ENCODE data around the gene ORC5.
"Not testable (repeated sequence)": the region's sequence is repeated elsewhere in the genome, so short reads cannot be mapped to it uniquely, and the experiment has no call there.

The ORC5 gene

DNA sequence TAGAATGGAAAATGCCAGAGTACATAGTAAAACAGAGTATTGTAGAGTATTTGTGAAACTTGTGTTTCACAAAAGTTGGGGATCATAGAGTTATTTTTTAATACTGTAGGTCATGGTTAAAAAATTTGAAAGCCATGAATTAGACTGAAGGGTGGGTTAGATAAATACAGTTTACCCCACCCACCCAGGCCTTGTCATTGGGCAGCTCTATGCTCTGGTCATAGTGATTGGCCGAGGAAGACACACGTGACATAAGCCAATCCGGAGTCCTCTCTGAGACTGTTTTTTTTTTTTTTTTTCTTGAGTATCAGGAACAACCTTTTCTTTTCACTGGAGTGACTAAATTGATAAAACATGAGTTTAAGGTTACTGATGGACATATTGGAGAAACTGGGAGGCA is 33.3 kb upstream of the ORC5 start:
- TF ChIP-seq, protein P1, sequence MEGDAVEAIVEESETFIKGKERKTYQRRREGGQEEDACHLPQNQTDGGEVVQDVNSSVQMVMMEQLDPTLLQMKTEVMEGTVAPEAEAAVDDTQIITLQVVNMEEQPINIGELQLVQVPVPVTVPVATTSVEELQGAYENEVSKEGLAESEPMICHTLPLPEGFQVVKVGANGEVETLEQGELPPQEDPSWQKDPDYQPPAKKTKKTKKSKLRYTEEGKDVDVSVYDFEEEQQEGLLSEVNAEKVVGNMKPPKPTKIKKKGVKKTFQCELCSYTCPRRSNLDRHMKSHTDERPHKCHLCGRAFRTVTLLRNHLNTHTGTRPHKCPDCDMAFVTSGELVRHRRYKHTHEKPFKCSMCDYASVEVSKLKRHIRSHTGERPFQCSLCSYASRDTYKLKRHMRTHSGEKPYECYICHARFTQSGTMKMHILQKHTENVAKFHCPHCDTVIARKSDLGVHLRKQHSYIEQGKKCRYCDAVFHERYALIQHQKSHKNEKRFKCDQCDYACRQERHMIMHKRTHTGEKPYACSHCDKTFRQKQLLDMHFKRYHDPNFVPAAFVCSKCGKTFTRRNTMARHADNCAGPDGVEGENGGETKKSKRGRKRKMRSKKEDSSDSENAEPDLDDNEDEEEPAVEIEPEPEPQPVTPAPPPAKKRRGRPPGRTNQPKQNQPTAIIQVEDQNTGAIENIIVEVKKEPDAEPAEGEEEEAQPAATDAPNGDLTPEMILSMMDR (conservative IDR thresholded peaks at IDR 0.05), result no peak
- no peak overlapping the region for H3K27ac ChIP-seq

DNA sequence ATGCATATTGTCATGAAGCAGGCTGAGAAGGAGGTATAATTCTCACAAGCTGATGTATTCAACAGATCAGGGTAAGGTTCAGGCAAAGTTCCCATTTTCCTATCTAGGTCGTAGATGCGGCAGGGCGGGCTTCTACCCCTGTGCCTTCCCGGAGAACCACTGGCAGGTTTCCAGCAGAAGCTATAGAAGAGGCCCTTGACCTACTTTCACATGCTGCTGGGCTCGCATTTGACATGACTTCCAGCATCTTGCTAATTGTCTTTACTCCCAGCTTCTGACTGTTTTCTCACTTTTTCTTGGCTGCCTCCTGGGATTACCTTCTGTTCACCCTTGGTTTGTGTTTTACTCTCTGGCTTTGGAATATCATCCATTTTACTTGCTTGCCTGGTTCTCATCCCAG is 32.6 kb upstream of the ORC5 start:
- H3K27ac ChIP-seq, result no peak overlapping the region
- TF ChIP-seq, protein P1 (conservative IDR thresholded peaks at IDR 0.05), result no peak

DNA sequence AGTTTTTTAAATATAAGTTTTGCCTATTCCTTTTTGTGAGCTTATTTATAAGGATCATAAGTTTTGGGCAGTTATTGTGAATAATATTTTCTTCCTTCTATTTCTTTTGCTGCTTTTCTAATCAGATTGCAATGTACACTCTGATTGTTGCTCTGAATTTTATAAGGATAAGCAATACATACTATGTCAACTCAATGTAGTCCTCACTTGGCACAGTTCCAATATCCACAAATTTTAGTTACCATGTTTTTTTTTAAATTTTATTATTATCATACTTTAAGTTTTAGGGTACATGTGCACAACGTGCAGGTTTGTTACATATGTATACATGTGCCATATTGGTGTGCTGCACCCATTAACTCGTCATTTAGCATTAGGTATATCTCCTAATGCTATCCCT is 27.2 kb upstream of the ORC5 start:
- not testable (repeated sequence) for H3K27ac ChIP-seq

DNA sequence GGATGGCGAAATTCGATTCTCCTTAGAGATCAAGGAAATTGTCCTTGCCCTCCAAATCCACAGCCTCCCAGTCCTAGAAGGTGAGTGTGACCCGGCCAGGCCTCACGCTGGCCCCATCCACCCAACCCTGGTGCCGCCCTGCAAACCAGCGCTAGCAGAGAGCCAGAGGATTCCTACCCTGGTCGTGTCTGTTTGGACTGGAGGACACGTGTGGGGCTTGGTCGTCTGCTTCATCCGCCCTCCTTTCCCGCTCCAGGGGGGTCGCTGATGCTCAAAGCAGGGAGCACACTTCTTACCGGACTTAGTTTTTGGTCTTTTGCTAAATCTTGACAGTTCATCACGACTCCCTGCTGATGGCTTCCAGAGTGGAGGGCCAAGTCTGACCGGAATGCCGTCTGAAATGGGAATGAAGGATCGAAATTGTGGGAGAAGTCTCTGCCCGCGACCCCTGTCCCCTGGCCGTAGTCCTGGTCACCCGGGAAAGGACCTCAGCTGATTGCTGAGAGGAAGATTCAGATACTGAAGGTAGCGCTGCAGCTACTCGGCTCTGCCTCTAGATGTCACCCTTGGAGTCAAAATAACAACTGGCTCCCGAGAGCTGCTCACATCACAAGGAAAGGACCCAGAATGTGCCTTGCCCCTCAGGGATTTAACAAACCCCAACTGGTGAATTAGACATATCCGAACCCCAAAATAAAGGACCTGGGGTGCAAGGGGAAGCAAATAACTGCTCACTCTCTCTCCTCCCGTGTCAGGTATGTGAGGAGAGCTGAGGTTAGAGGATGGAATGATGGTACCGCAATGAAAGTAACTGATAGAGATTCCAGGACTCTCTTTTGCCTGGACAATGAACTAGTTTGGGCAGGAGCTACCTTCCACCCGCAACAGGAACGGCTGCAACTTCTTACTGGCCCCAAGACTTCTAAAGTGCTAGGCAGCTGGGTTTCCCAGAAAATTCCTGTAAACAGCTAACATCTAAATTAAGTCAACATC is 23.5 kb upstream of the ORC5 start:
- H3K27ac ChIP-seq, result no peak overlapping the region
- TF ChIP-seq, protein P1 (conservative IDR thresholded peaks at IDR 0.05), result peak; percentile 93

DNA sequence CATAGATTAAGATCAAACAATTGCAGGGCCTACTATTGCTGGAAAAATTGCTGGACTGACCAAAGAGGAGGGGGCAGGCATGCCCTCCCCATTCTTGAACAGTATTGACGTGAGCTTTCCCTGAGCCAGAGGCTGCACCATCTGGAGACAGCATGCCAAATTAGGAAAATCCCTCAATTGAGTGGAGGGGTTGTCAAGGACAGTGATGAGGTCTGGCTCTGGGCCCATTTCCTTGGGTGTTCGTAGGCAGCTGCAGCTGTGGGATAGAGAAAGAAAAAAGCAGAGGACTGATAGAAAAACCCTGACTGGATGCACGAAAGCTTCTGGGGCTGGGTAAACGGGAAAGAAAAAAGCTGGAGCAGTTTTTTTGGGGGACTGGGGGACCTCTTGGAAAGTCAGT is 22.8 kb upstream of the ORC5 start:
- no peak overlapping the region for H3K27ac ChIP-seq
- TF ChIP-seq, protein P1 (conservative IDR thresholded peaks at IDR 0.05), result no peak

DNA sequence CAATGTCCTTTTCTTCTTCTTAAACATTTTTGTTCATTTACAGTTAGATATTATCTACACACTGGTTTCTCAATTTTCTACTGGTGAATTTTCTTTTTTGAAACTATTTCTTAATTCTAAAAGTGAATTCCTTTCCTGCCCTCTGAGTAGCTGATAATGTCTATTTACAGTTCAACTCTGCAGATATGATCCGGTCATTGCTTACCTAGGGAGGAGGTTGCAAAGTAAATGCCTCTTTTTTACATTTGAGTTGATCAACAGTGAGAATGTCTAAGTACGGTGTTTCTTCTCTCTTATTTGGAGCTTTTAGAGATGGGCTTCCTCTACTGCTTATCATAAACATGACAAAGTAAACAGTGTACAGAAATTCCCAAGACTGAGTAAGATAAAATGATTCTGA is 20.6 kb upstream of the ORC5 start:
- TF ChIP-seq, protein P1 (conservative IDR thresholded peaks at IDR 0.05), result no peak

DNA sequence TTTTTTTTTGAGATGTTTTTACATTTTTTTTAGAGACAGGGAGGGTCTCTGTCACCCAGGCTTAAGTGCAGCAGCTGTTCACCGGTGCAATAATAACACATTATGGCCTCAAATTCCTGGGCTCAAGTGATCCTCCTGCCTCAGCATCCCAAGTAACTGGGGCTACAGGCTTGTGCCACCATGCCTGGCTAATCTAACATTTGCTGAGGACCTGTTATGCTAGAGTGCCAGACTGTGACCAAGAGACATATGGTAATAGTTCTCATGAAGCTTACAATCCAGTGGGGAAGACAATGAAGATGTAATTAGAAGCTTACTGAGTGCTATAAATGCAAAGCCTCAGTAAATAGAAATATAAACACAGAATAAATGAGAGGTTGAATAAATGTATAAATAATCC is 17.6 kb upstream of the ORC5 start:
- TF ChIP-seq, protein P1 (conservative IDR thresholded peaks at IDR 0.05), result no peak
- H3K27ac ChIP-seq, result no peak overlapping the region

More for the DNA sequence above, 20.6 kb upstream of the ORC5 start:
- H3K27ac ChIP-seq, result no peak overlapping the region

DNA sequence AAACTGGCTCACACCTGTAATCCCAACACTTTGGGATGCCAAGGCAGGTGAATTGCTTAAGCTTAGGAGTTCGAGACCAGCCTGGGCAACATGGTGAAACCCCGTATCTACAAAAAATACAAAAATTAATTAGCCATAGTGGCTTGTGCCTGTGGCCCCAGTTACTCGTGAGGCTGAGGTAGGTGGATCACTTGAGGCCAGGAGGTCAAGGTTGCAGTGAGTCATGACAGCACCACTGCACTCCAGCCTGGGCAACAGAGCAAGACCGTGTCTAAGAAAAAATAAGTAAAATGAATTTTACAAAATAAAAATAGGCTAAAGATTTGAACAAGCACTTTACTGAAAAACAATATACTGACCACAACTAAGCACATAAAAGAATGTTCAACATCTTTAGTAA is 9.8 kb upstream of the ORC5 start:
- H3K27ac ChIP-seq, result no peak overlapping the region

More for the DNA sequence above, 9.8 kb upstream of the ORC5 start:
- TF ChIP-seq, protein P1 (conservative IDR thresholded peaks at IDR 0.05), result no peak
